GM21723 (cell line): ENCODE data around the gene GRIN1.

Experiments used
- ATAC-seq: cut with Tn5 transposase; IDR thresholded peaks from one replicate; pipeline ENCODE4 v1.9.1; 2021; ENCODE audit warnings: mild to moderate bottlenecking, moderate library complexity; ENCODE audit not compliant: unreplicated experiment

GRIN1 gene

GRCh38 chr9:137138722-137139467, at the start of gene GRIN1:
TSS of gene GRIN1 (plus strand) at chr9:137139154. CDS start at chr9:137139487, 333 bp downstream.
- no peak for ATAC-seq

DNA sequence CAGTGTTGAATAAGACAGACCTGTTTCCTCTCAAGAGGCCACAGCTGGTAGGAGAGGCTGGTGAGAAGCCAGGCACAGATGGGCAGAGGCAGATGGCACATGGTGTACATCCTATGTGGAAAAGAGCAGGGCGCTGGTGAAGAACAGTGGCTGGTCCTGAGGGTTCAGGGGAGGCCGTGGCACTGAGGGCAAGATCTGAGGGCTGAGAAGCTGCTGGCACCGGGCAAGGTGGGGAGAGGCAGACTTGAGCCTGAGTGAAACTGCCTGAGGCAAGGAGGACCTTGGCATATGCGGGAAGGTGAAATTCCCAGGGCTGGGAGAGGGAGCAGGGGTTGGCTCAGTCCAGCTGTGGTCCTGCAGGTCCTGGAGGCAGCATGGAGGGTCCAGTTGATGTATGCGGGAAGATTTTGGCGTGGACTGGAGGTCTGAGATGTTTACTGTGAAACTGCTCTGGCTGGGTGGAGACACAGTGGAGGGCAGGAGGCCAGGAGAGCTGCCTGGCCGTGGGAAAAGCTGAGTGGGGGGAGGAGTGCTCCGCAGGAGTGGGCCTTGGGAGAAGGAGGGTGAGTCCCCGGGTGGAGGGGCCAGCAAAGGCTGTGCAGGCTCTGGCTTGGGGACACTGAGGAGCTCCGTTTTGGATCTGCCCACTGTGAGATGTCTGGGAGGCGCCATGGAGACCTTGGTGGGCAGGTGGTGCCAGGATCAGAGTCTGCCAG, 49.6 kb upstream of the GRIN1 start:
- no peak for ATAC-seq

DNA sequence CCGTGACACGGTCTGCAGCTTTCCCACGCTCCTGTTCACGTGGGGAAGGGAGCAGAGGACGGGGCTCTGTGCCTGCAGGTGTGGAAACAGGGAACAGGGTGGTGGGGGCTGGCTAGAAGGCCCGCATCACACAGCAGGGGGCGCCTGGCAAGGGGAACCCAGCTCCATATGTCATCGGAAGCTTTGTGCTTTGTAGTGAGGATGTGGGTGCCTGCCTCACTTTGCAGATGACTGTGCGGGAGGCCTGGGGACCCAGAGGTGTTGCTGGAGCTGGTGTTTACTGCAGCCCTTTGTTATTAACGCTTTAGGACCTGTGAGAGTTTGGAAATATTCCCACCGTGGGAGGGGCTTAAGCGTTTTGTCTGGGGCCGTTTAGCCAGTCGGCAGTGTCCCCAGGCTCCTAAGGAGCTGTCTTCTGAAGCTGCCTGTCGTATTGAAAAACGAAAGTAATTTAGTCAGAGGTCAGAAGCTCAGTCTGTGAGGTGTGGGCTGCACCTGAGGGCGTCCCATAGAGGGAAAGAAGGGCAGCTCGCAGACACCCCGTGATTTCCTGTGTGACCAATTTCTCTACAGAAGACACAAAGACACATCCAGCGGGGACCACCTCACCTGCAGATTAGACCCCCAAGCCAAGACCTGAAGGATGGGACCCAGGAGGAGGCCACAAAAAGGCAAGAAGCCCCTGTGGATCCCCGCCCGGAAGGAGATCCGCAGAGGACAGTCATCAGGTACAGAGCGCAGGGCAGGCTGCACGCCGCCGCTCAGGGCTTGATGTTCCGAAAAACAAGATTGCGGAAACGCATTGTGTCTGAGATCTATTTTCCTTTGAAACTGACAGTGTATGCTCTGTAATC, 43.1 kb upstream of the GRIN1 start:
- peak; percentile 85 for ATAC-seq

GRCh38 chr9:137096785-137097546, 42.0 kb upstream of the GRIN1 start:
- ATAC-seq: no peak

GRCh38 chr9:137097761-137098462, 41.0 kb upstream of the GRIN1 start:
- no peak for ATAC-seq

DNA sequence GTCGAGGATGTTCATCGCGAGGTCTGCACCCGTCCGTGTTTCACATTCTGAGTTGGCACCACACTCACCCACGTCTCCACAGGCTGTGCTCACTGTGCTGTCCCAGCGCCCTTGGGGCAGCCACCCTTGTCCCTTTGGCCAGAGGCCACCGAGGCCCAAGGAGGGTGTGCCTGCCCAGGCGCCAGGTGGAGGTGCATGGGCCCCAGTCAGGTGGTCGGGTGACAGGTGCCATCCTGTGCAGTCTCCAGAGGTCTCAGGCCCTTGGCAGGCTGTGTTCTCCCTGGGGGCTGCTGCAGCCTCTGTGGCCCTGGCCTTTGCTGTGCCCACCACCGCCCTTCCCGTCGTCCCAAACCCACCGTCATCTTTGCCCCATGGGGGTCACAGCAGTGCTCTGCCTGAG, 39.7 kb upstream of the GRIN1 start:
- ATAC-seq: no peak

GRCh38 chr9:137103206-137103999, 35.6 kb upstream of the GRIN1 start:
- ATAC-seq: no peak

DNA sequence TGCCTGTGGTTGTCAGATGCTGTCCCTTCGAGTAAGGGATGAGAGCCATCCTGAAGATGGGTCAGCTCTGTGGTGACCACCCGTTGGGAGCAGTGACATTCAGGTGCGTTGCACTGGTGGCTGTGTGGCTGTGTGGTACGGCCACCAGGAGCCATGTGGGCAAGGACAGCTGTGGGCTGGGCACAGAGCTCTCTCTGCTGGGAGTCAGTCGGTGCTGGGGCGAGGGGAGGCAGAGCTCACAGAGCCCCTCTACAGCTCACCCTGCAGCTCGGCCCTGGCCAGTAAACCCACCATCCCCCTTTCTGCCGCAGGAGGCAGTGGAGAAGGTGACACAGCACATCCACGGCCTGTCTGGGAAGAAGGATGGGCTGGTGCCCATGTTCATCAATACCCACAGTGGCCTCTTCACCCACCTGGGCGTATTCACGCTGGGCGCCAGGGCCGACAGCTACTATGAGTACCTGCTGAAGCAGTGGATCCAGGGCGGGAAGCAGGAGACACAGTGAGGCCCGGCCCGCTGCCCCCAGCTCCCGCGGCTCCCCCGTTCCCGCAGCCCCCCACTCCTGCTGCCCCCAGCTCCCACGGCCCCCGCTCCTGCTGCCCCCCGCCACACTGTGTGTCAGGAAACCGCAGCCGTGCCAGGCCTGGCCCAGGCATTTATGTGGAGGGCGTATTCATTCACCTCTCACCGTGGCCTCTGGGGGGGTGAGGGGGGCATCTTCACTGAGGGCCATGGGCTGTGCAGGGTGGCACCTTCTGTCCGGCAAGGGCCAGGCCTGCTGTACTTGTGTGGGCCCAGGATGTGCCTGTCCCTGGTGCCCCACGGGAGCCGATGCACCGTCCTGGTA, 32.9 kb upstream of the GRIN1 start:
- ATAC-seq: no peak

- no peak for ATAC-seq
These were observed 32.2 kb upstream of the GRIN1 start for GRCh38 chr9:137106662-137107250.

DNA sequence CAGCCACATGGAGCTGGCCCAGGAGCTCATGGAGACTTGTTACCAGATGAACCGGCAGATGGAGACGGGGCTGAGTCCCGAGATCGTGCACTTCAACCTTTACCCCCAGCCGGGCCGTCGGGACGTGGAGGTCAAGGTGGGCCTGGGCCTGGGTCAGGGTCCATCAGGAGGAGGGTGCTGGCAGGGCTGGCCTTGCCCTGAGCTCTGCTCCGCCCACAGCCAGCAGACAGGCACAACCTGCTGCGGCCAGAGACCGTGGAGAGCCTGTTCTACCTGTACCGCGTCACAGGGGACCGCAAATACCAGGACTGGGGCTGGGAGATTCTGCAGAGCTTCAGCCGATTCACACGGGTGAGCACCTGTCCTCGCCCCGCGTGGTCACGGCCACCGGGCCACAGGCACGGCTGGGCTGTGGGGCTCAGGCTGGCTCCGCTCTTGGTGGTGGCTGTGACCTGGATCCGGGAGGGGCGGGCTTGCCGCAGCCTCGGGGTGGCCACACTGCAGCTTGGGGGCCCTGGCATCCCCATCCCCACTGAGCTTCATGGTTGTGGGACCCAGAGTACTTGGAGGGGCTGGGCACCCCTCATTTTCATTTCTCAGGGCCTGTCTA, 31.5 kb upstream of the GRIN1 start:
- ATAC-seq: no peak

DNA sequence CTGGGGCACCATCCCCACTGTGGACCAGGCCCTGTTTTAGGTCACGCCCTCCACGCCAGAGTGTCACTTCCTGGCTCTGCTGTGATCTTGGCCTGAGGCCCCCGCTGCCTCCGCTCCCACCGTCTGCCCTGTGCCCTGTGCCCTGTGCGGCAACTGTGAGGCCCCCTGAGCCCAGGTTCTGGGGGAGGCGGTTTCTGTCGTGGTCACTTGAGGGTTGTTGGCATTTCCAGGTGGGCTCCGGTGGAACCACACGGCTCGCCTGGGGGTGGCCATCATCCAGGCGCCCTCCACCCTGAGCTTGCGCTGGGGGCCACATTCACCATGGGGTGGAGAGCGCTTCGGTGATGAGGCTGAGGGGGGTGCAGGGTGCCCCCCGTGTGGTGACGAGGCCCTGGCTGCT, 31.0 kb upstream of the GRIN1 start:
- no peak for ATAC-seq

DNA sequence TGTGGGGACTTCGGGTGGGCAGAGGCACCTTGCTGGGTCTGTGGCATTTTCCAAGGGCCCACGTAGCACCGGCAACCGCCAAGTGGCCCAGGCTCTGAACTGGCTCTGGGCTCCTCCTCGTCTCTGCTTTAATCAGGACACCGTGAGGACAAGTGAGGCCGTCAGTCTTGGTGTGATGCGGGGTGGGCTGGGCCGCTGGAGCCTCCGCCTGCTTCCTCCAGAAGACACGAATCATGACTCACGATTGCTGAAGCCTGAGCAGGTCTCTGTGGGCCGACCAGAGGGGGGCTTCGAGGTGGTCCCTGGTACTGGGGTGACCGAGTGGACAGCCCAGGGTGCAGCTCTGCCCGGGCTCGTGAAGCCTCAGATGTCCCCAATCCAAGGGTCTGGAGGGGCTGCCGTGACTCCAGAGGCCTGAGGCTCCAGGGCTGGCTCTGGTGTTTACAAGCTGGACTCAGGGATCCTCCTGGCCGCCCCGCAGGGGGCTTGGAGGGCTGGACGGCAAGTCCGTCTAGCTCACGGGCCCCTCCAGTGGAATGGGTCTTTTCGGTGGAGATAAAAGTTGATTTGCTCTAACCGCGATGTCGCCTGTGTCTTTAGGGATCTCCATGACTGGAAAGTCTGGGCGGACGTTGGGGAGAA, 30.2 kb upstream of the GRIN1 start:
- no peak for ATAC-seq

DNA sequence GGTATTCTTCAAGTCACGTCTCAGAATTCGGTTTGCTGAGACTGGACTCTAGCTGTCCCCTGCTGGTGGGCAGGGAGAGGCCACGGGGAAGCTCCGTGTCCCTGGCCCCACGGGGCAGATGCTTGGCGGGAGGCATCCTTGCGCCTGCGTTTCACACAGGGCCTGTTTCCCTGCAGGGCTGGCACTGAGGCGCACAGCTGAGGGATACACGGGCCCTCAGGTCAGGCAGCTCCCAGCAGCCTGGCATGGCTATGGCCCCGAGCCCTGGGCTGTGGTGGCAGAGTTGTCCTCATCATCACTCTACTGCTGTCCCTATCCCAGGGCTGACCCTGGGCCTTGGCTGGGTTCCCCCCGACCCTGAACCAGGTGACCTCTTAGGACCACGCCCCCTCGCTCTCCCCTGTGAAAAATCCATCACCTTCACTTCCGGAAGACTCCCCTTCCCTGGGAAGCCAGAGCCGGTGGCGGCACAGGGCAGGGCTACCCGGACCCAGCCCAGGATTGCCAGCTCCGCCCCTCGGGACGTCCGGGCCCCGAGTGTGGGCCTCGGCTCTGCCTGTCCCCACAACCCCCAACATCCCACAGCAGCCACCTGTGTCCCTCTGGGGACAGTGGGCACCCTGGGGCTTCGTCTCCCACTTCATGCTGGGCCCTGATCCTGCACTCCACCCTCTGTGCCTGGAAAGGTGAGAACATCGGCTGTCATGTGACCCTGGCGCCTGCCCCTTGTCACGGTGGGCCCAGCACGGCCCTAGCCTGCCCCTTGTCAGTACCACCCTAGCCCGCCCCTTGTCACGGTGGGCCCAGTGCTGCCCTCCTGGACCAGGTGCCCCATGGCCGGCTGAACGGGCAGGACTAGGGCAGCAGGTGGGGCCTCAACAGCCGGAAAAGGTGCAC, 29.5 kb upstream of the GRIN1 start:
- ATAC-seq: no peak

- ATAC-seq: no peak
These were observed 28.6 kb upstream of the GRIN1 start for GRCh38 chr9:137110147-137110910.
